Chondrocyte (in vitro differentiated cells): ENCODE measurements around the gene LTB. TPM values are rescaled to one million over a fixed set of nuclear protein-coding genes. Genes with fewer than 3 reads are reported as not detected.
A peak's percentile ranks its signal among the peaks of the same experiment; 100 is the strongest.

Experiments used
- DNase-seq: peaks from one replicate; pipeline ENCODE4 v3.0.0; 2021; ENCODE audit warnings: mixed read lengths, low spot score
- H3K27ac Mint-ChIP-seq: one replicate; pipeline ENCODE4 v1.8.0; 2021; ENCODE audit warnings: mild to moderate bottlenecking, moderate library complexity, mixed read lengths; ENCODE audit not compliant: unreplicated experiment
- H3K27me3 Mint-ChIP-seq: 2 replicates; pipeline ENCODE4 v1.8.0; 2021; ENCODE audit warnings: low read depth, mixed read lengths
- H3K36me3 Mint-ChIP-seq: 2 replicates; pipeline ENCODE4 v1.8.0; 2021; ENCODE audit warnings: low read depth, mixed read lengths
- H3K4me1 Mint-ChIP-seq: 2 replicates; pipeline ENCODE4 v1.8.0; 2021; ENCODE audit warnings: low read depth, mild to moderate bottlenecking, mixed read lengths
- H3K4me3 Mint-ChIP-seq: one replicate; pipeline ENCODE4 v1.8.0; 2021; ENCODE audit warnings: mild to moderate bottlenecking, moderate library complexity, mixed read lengths; ENCODE audit not compliant: unreplicated experiment
- H3K9me3 Mint-ChIP-seq: 2 replicates; pipeline ENCODE4 v1.8.0; 2021; ENCODE audit warnings: low read depth, mixed read lengths
- CTCF ChIP-seq: fragments of 200-600 bp; sonication (generic); IDR thresholded peaks from 2 replicates; pipeline ENCODE4 v1.5.0; 2021; ENCODE audit warnings: antibody characterized with exemption, mild to moderate bottlenecking, moderate library complexity
- total RNA-seq: library from RNA; stranded (reverse); gene quantifications from 3 replicates; pipeline ENCODE4 v1.2.1, GENCODE V29; 2021

LTB gene
- total RNA-seq, 1 donor from 2014 or later, result not detected

GRCh38 chr6:31621320-31621939 lies 39.2 kb upstream of the LTB start:
- Mint-ChIP-seq H3K4me3 (peak overlapping the region; percentile 98), H3K9me3 (no peaks in the 10 kb centered on the region), H3K27me3 (no peaks in the 10 kb centered on the region), H3K4me1 (peaks cover 26% of the 10 kb centered on the region), H3K36me3 (peaks cover 21% of the 10 kb centered on the region), H3K27ac (peak overlapping the region; percentile 91)
- TF ChIP-seq CTCF, result no peak
- no peak for DNase-seq

GRCh38 chr6:31620586-31621319 lies 38.5 kb upstream of the LTB start, which contains the start of gene PRRC2A:
PRRC2A (plus strand) TSS chr6:31620715; CDS start chr6:31622790, 2,075 bp downstream.
- Mint-ChIP-seq H3K9me3 (no peaks in the 10 kb centered on the region), H3K27me3 (no peaks in the 10 kb centered on the region), H3K4me3 (peak within 1 kb of the TSS; percentile 98), H3K4me1 (peaks cover 26% of the 10 kb centered on the region), H3K36me3 (peaks cover 15% of the 10 kb centered on the region), H3K27ac (peak within 1 kb of the TSS; percentile 100)
- peak; percentile 95 for DNase-seq
- peak; percentile 8 for TF ChIP-seq CTCF

- H3K9me3 Mint-ChIP-seq, result no peaks in the 10 kb centered on the region
- H3K4me3 Mint-ChIP-seq, result peak overlapping the region; percentile 98
- DNase-seq, result peak; percentile 99
- H3K4me1 Mint-ChIP-seq, result peaks cover 26% of the 10 kb centered on the region
- H3K27me3 Mint-ChIP-seq, result no peaks in the 10 kb centered on the region
- peaks cover 11% of the 10 kb centered on the region for H3K36me3 Mint-ChIP-seq
- peak overlapping the region; percentile 100 for H3K27ac Mint-ChIP-seq
- TF ChIP-seq CTCF, result no peak
These were observed 37.8 kb upstream of the LTB start for GRCh38 chr6:31619805-31620585.

- Mint-ChIP-seq H3K4me1 (peaks cover 11% of the 10 kb centered on the region), H3K27ac (no peak overlapping the region), H3K4me3 (no peak overlapping the region), H3K36me3 (no peaks in the 10 kb centered on the region), H3K27me3 (no peaks in the 10 kb centered on the region), H3K9me3 (no peaks in the 10 kb centered on the region)
- no peak for TF ChIP-seq CTCF
- no peak for DNase-seq
These were observed 34.8 kb upstream of the LTB start for GRCh38 chr6:31617010-31617409.

- H3K4me3 Mint-ChIP-seq, result no peak overlapping the region
- no peak for TF ChIP-seq CTCF
- no peaks in the 10 kb centered on the region for H3K27me3 Mint-ChIP-seq
- no peak for DNase-seq
- no peak overlapping the region for H3K27ac Mint-ChIP-seq
- peaks cover 5% of the 10 kb centered on the region for H3K4me1 Mint-ChIP-seq
- no peaks in the 10 kb centered on the region for H3K9me3 Mint-ChIP-seq
- H3K36me3 Mint-ChIP-seq, result no peaks in the 10 kb centered on the region
These were observed 33.5 kb upstream of the LTB start for GRCh38 chr6:31615748-31616147.
